NOMO-1 treated with DMSO at 0.1 percent for 48 hours (cell line): ENCODE data around the gene PTPN7.
"Not testable (repeated sequence)": the region's sequence is repeated elsewhere in the genome, so short reads cannot be mapped to it uniquely, and the experiment has no call there.

Experiments
- DNase-seq: peaks from one replicate; lab custom pipeline; 2025; ENCODE audit not compliant: unreplicated experiment; lab: John Stamatoyannopoulos, UW

The PTPN7 gene

GRCh38 chr1:202189918-202190715 is 29.7 kb upstream of the PTPN7 start:
- no peak for DNase-seq

- peak; percentile 34 for DNase-seq
Measured at GRCh38 chr1:202189001-202189790, 28.8 kb upstream of the PTPN7 start.

- DNase-seq, result no peak
Measured at GRCh38 chr1:202187697-202188407, 27.4 kb upstream of the PTPN7 start.

- DNase-seq, result no peak
Measured at GRCh38 chr1:202187041-202187671, 26.8 kb upstream of the PTPN7 start.

GRCh38 chr1:202186327-202186726 is 25.9 kb upstream of the PTPN7 start:
- DNase-seq, result no peak

- peak; percentile 63 for DNase-seq
Measured at GRCh38 chr1:202184750-202185460, 24.5 kb upstream of the PTPN7 start.

- DNase-seq, result no peak
Measured at GRCh38 chr1:202182040-202182877, 21.9 kb upstream of the PTPN7 start.

GRCh38 chr1:202181586-202181985 is 21.2 kb upstream of the PTPN7 start:
- DNase-seq, result no peak

- DNase-seq, result not testable (repeated sequence)
Measured at GRCh38 chr1:202180751-202181139, 20.3 kb upstream of the PTPN7 start.

GRCh38 chr1:202179828-202180750 is 19.7 kb upstream of the PTPN7 start:
- DNase-seq, result no peak

GRCh38 chr1:202176949-202177927 is 16.8 kb upstream of the PTPN7 start:
- no peak for DNase-seq

- no peak for DNase-seq
Measured at GRCh38 chr1:202173993-202174392, 13.6 kb upstream of the PTPN7 start.

GRCh38 chr1:202172015-202172355 is 11.6 kb upstream of the PTPN7 start:
- peak; percentile 40 for DNase-seq

GRCh38 chr1:202171292-202172014 is 11.1 kb upstream of the PTPN7 start:
- no peak for DNase-seq

GRCh38 chr1:202170726-202171125 is 10.3 kb upstream of the PTPN7 start:
- no peak for DNase-seq

- no peak for DNase-seq
Measured at GRCh38 chr1:202168861-202169260, 8.5 kb upstream of the PTPN7 start.
